GM12865 (cell line): ENCODE measurements around the gene PIGS.
A peak's percentile ranks its signal among the peaks of the same experiment; 100 is the strongest.

Experiments
- DNase-seq: peaks from one replicate; pipeline ENCODE4 v3.0.0; 2010; ENCODE audit warnings: low read depth
- H3K4me3 ChIP-seq: 2 replicates; pipeline ENCODE4 v1.5.1; 2011; ENCODE audit warnings: mild to moderate bottlenecking, low read depth, low read length, control low read depth
- TF ChIP-seq, protein P1 (sequence below): IDR thresholded peaks from 2 replicates; pipeline ENCODE4 v1.5.1; 2011; ENCODE audit warnings: low read length, control low read depth, low read depth, inconsistent platforms; ENCODE audit not compliant: insufficient read depth; ENCODE audit errors: missing control alignments

The PIGS gene

GRCh38 chr17:28571361-28572122 lies at the start of gene PIGS:
Gene PIGS (minus strand): TSS chr17:28571524. CDS start chr17:28571496, 28 bp downstream.
- peak within 1 kb of the TSS; percentile 95 for H3K4me3 ChIP-seq
- DNase-seq, result peak; percentile 96
- TF ChIP-seq, protein P1, sequence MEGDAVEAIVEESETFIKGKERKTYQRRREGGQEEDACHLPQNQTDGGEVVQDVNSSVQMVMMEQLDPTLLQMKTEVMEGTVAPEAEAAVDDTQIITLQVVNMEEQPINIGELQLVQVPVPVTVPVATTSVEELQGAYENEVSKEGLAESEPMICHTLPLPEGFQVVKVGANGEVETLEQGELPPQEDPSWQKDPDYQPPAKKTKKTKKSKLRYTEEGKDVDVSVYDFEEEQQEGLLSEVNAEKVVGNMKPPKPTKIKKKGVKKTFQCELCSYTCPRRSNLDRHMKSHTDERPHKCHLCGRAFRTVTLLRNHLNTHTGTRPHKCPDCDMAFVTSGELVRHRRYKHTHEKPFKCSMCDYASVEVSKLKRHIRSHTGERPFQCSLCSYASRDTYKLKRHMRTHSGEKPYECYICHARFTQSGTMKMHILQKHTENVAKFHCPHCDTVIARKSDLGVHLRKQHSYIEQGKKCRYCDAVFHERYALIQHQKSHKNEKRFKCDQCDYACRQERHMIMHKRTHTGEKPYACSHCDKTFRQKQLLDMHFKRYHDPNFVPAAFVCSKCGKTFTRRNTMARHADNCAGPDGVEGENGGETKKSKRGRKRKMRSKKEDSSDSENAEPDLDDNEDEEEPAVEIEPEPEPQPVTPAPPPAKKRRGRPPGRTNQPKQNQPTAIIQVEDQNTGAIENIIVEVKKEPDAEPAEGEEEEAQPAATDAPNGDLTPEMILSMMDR, result no peak

GRCh38 chr17:28620010-28620409 lies 48.7 kb upstream of the PIGS start:
- TF ChIP-seq, protein P1, result no peak
- DNase-seq, result no peak
- no peak overlapping the region for H3K4me3 ChIP-seq

- no peak overlapping the region for H3K4me3 ChIP-seq
- TF ChIP-seq, protein P1, result no peak
- no peak for DNase-seq
Observed at GRCh38 chr17:28618464-28618863, 47.1 kb upstream of the PIGS start.

DNA sequence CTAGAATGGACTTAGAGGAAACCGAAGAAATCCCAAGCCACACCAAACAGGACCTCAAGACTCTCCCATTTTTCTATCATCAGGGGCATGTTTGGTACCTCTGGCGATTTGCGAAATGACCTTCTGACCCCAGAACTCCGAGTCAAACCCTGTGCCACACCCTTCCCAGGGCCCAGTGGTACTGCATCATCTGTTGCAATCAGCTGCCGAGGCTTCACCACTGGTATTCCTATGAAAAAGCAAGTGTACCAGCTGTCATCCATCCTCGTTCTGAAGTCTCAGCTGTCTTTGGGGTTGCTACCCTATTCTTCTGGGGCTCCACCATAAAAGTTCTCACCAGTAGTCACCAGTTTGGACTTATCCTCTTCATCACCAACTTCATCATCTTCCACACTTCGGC lies 45.0 kb upstream of the PIGS start:
- TF ChIP-seq, protein P1, result no peak
- no peak overlapping the region for H3K4me3 ChIP-seq
- DNase-seq, result no peak

- TF ChIP-seq, protein P1, result no peak
- H3K4me3 ChIP-seq, result no peak overlapping the region
- DNase-seq, result no peak
Observed at GRCh38 chr17:28615260-28615940, 44.1 kb upstream of the PIGS start.

DNA sequence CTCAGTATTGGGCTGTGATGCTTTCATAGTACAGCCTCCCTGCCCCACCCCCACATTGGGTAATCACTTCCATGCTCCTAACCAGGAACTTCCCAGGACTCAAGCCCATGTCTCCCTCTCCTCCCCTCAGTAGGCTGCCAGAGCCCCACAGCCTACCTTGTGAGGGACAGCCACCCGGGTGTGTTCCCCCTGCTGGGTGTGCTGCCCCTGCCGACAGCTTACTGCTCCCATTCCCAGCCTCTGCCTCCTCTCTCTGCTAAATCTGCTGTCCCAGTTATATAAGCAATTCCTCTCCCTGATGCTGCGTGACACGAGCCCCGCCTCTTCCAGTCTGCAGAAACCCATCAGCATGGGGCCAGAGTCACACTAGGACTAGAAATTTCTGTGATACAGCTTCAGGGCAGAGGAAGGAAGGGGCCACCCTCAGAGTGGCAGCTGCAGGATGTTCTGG lies 42.6 kb upstream of the PIGS start, which contains the start of gene RSKR:
Gene RSKR (minus strand): TSS at position 255 of the 451 bp plus-strand sequence. CDS start 24 bp downstream, at position 231.
- no peak for DNase-seq
- TF ChIP-seq, protein P1, result no peak
- no peak within 1 kb of the TSS for H3K4me3 ChIP-seq
